SK-N-SH treated with all-trans-retinoic acid at 6 μM for 48 hours (cell line): ENCODE results near the gene EXOC7.

Source experiments
- ATAC-seq: fragments of 200-7000 bp; cut with Tn5 transposase; 3 replicates; pipeline ENCODE4 v1.9.1; 2020; ENCODE audit warnings: mild to moderate bottlenecking, moderate library complexity
- ARNTL ChIP-seq: fragments of 450-650 bp; formaldehyde crosslinking; IDR thresholded peaks from 2 replicates; pipeline ENCODE4 v1.5.0; 2020; ENCODE audit warnings: low read depth, mild to moderate bottlenecking, moderate library complexity, borderline replicate concordance
- BACH2 ChIP-seq: fragments of 250-450 bp; sonication (Bioruptor Pico); IDR thresholded peaks from 2 replicates; pipeline ENCODE4 v1.9.0; 2021; ENCODE audit warnings: mild to moderate bottlenecking, borderline replicate concordance
- CSDC2 ChIP-seq: fragments of 250-450 bp; sonication (Bioruptor Pico); IDR thresholded peaks from 2 replicates; pipeline ENCODE4 v1.5.0; 2020; ENCODE audit warnings: mild to moderate bottlenecking, moderate library complexity
- ESRRG ChIP-seq: fragments of 250-450 bp; sonication (Bioruptor Pico); IDR thresholded peaks from 2 replicates; pipeline ENCODE4 v1.6.1; 2021; ENCODE audit warnings: mild to moderate bottlenecking
- GLIS3 ChIP-seq: fragments of 250-450 bp; sonication (Bioruptor Pico); IDR thresholded peaks from 2 replicates; pipeline ENCODE4 v1.5.0; 2020; ENCODE audit warnings: mild to moderate bottlenecking, moderate library complexity
- ISL1 ChIP-seq: fragments of 250-450 bp; sonication (Bioruptor Pico); IDR thresholded peaks from 2 replicates; pipeline ENCODE4 v2.1.2; 2022; ENCODE audit warnings: mild to moderate bottlenecking, moderate library complexity
- OSR1 ChIP-seq: fragments of 250-450 bp; sonication (Bioruptor Pico); IDR thresholded peaks from 2 replicates; pipeline ENCODE4 v1.8.0; 2022; ENCODE audit warnings: moderate library complexity, mild to moderate bottlenecking, inconsistent platforms
- PPARA ChIP-seq: fragments of 250-450 bp; sonication (Bioruptor Pico); IDR thresholded peaks from 2 replicates; pipeline ENCODE4 v1.5.0; 2020; ENCODE audit warnings: mild to moderate bottlenecking, borderline replicate concordance
- RARB ChIP-seq: fragments of 250-450 bp; sonication (Bioruptor Pico); IDR thresholded peaks from 2 replicates; pipeline ENCODE4 v1.8.0; 2021; ENCODE audit warnings: mild to moderate bottlenecking, moderate library complexity
- SNAI2 ChIP-seq: fragments of 250-450 bp; sonication (Bioruptor Pico); IDR thresholded peaks from 2 replicates; pipeline ENCODE4 v1.5.0; 2020; ENCODE audit warnings: mild to moderate bottlenecking, moderate library complexity
- TCF4 ChIP-seq: fragments of 250-450 bp; sonication (Bioruptor Pico); IDR thresholded peaks from 2 replicates; pipeline ENCODE4 v1.8.0; 2021; ENCODE audit warnings: mild to moderate bottlenecking, moderate library complexity, borderline replicate concordance
- TOX ChIP-seq: fragments of 250-450 bp; sonication (Bioruptor Pico); IDR thresholded peaks from 2 replicates; pipeline ENCODE4 v1.8.0; 2021; ENCODE audit warnings: mild to moderate bottlenecking, moderate library complexity, borderline replicate concordance
- ZC3H10 ChIP-seq: fragments of 250-450 bp; sonication (Bioruptor Pico); IDR thresholded peaks from 2 replicates; pipeline ENCODE4 v1.5.1; 2021; ENCODE audit warnings: mild to moderate bottlenecking, moderate library complexity
- ZFP3 ChIP-seq: fragments of 250-450 bp; sonication (Bioruptor Pico); IDR thresholded peaks from 2 replicates; pipeline ENCODE4 v1.5.0; 2020; ENCODE audit warnings: mild to moderate bottlenecking, moderate library complexity
- ZFP30 ChIP-seq: fragments of 450-650 bp; formaldehyde crosslinking; IDR thresholded peaks from 2 replicates; pipeline ENCODE4 v1.5.0; 2022; ENCODE audit warnings: mild to moderate bottlenecking, moderate library complexity
- ZNF565 ChIP-seq: fragments of 450-650 bp; formaldehyde crosslinking; conservative IDR thresholded peaks from 2 replicates; pipeline ENCODE4 v1.5.0; 2020; ENCODE audit warnings: low read depth, mild to moderate bottlenecking, moderate library complexity
- ZNF70 ChIP-seq: fragments of 450-650 bp; formaldehyde crosslinking; IDR thresholded peaks from 2 replicates; pipeline ENCODE4 v1.5.0; 2020; ENCODE audit warnings: mild to moderate bottlenecking, moderate library complexity
- ZNF8 ChIP-seq: fragments of 450-650 bp; formaldehyde crosslinking; IDR thresholded peaks from 2 replicates; pipeline ENCODE4 v1.5.0; 2020; ENCODE audit warnings: mild to moderate bottlenecking, moderate library complexity
- TF ChIP-seq, protein P1 (sequence below): fragments of 250-450 bp; sonication (Bioruptor Pico); IDR thresholded peaks from 2 replicates; pipeline ENCODE4 v1.8.0; 2020; ENCODE audit warnings: mild to moderate bottlenecking, moderate library complexity, borderline replicate concordance
- TF ChIP-seq, protein P2 (sequence below): fragments of 250-450 bp; sonication (Bioruptor Pico); IDR thresholded peaks from 2 replicates; pipeline ENCODE4 v1.8.0; 2021; ENCODE audit warnings: low read depth, mild to moderate bottlenecking, moderate library complexity, borderline replicate concordance
- TF ChIP-seq, protein P3 (sequence below): fragments of 250-450 bp; sonication (Bioruptor Pico); IDR thresholded peaks from 2 replicates; pipeline ENCODE4 v1.5.1; 2021; ENCODE audit warnings: mild to moderate bottlenecking, moderate library complexity
- TF ChIP-seq, protein P4 (sequence below): fragments of 250-450 bp; sonication (Bioruptor Pico); IDR thresholded peaks from 2 replicates; pipeline ENCODE4 v1.5.1; 2020; ENCODE audit warnings: low read depth, mild to moderate bottlenecking, moderate library complexity
- TF ChIP-seq, protein P5 (sequence below): fragments of 250-450 bp; sonication (Bioruptor Pico); IDR thresholded peaks from 2 replicates; pipeline ENCODE4 v1.5.0; 2020; ENCODE audit warnings: mild to moderate bottlenecking, moderate library complexity

Gene EXOC7

DNA sequence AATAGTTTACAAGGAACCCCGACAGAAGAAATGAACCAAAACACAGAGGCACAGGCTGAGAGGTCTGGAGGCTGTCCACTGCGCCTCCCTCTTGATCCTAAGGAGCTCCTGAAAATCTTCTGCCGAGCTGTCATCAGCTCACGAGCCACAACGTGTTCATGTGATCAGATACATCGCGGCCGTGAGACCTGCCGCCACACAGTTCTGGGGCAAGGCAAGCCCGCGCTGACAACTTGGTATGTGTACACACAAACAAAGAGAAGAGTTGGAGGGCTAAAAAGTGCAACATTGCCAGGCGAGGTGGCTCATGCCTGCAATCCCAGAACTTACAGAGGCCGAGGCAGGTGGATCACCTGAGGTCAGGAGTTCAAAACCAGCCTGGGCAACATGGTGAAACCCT is 7.6 kb downstream of the EXOC7 start:
- ATAC-seq: no peak
- TF ChIP-seq ISL1 (CRISPR knock-in tag) (no peak), ZFP3 (no peak), GLIS3 (CRISPR knock-in tag) (no peak), TCF4 (CRISPR knock-in tag) (no peak), PPARA (CRISPR knock-in tag) (no peak), RARB (no peak), SNAI2 (no peak), ZFP30 (CRISPR knock-in tag) (no peak), TOX (no peak), CSDC2 (CRISPR knock-in tag) (no peak), ZNF70 (no peak), ZNF8 (no peak), ZC3H10 (CRISPR knock-in tag) (no peak), ESRRG (CRISPR knock-in tag) (no peak), ZNF565 (CRISPR knock-in tag) (no peak), BACH2 (CRISPR knock-in tag) (no peak)
- TF ChIP-seq, protein P1, sequence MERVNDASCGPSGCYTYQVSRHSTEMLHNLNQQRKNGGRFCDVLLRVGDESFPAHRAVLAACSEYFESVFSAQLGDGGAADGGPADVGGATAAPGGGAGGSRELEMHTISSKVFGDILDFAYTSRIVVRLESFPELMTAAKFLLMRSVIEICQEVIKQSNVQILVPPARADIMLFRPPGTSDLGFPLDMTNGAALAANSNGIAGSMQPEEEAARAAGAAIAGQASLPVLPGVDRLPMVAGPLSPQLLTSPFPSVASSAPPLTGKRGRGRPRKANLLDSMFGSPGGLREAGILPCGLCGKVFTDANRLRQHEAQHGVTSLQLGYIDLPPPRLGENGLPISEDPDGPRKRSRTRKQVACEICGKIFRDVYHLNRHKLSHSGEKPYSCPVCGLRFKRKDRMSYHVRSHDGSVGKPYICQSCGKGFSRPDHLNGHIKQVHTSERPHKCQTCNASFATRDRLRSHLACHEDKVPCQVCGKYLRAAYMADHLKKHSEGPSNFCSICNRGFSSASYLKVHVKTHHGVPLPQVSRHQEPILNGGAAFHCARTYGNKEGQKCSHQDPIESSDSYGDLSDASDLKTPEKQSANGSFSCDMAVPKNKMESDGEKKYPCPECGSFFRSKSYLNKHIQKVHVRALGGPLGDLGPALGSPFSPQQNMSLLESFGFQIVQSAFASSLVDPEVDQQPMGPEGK (CRISPR knock-in tag): no peak
- TF ChIP-seq, protein P2, sequence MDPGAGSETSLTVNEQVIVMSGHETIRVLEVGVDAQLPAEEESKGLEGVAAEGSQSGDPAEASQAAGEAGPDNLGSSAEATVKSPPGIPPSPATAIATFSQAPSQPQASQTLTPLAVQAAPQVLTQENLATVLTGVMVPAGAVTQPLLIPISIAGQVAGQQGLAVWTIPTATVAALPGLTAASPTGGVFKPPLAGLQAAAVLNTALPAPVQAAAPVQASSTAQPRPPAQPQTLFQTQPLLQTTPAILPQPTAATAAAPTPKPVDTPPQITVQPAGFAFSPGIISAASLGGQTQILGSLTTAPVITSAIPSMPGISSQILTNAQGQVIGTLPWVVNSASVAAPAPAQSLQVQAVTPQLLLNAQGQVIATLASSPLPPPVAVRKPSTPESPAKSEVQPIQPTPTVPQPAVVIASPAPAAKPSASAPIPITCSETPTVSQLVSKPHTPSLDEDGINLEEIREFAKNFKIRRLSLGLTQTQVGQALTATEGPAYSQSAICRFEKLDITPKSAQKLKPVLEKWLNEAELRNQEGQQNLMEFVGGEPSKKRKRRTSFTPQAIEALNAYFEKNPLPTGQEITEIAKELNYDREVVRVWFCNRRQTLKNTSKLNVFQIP (CRISPR knock-in tag): no peak
- TF ChIP-seq, protein P3, sequence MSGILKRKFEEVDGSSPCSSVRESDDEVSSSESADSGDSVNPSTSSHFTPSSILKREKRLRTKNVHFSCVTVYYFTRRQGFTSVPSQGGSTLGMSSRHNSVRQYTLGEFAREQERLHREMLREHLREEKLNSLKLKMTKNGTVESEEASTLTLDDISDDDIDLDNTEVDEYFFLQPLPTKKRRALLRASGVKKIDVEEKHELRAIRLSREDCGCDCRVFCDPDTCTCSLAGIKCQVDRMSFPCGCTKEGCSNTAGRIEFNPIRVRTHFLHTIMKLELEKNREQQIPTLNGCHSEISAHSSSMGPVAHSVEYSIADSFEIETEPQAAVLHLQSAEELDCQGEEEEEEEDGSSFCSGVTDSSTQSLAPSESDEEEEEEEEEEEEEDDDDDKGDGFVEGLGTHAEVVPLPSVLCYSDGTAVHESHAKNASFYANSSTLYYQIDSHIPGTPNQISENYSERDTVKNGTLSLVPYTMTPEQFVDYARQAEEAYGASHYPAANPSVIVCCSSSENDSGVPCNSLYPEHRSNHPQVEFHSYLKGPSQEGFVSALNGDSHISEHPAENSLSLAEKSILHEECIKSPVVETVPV: no peak
- TF ChIP-seq, protein P4, sequence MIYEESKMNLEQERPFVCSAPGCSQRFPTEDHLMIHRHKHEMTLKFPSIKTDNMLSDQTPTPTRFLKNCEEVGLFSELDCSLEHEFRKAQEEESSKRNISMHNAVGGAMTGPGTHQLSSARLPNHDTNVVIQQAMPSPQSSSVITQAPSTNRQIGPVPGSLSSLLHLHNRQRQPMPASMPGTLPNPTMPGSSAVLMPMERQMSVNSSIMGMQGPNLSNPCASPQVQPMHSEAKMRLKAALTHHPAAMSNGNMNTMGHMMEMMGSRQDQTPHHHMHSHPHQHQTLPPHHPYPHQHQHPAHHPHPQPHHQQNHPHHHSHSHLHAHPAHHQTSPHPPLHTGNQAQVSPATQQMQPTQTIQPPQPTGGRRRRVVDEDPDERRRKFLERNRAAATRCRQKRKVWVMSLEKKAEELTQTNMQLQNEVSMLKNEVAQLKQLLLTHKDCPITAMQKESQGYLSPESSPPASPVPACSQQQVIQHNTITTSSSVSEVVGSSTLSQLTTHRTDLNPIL: no peak

DNA sequence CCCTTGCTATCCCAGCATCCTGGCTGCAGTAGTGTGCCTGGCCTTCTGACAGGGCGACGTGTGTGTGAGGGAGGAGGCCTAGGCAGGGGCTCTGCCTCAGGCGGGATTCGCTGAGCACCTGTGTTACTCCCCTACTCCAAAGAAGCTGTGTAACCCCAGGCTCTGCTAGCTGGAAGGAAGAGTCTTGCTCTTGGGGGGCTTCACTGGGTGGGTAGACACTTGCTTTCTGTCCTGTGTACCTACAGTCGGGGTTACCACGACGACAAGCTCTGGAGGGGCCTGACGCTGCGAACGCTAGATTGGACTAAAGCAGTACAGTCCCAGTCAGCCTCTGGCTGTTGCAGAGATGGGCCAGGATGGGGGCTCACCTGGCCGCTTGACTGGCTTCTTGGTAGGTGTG is 9.5 kb downstream of the EXOC7 start:
- ATAC-seq: no peak
- TF ChIP-seq CSDC2 (CRISPR knock-in tag) (no peak), ZFP30 (CRISPR knock-in tag) (no peak), SNAI2 (no peak), ZNF565 (CRISPR knock-in tag) (no peak), PPARA (CRISPR knock-in tag) (no peak), ISL1 (CRISPR knock-in tag) (no peak), ARNTL (CRISPR knock-in tag) (no peak), TCF4 (CRISPR knock-in tag) (no peak), GLIS3 (CRISPR knock-in tag) (no peak), ZFP3 (no peak), ZNF70 (no peak), OSR1 (no peak), TOX (no peak), ZC3H10 (CRISPR knock-in tag) (no peak)
- TF ChIP-seq, protein P2 (CRISPR knock-in tag): no peak
- TF ChIP-seq, protein P1 (CRISPR knock-in tag): no peak
- TF ChIP-seq, protein P5, sequence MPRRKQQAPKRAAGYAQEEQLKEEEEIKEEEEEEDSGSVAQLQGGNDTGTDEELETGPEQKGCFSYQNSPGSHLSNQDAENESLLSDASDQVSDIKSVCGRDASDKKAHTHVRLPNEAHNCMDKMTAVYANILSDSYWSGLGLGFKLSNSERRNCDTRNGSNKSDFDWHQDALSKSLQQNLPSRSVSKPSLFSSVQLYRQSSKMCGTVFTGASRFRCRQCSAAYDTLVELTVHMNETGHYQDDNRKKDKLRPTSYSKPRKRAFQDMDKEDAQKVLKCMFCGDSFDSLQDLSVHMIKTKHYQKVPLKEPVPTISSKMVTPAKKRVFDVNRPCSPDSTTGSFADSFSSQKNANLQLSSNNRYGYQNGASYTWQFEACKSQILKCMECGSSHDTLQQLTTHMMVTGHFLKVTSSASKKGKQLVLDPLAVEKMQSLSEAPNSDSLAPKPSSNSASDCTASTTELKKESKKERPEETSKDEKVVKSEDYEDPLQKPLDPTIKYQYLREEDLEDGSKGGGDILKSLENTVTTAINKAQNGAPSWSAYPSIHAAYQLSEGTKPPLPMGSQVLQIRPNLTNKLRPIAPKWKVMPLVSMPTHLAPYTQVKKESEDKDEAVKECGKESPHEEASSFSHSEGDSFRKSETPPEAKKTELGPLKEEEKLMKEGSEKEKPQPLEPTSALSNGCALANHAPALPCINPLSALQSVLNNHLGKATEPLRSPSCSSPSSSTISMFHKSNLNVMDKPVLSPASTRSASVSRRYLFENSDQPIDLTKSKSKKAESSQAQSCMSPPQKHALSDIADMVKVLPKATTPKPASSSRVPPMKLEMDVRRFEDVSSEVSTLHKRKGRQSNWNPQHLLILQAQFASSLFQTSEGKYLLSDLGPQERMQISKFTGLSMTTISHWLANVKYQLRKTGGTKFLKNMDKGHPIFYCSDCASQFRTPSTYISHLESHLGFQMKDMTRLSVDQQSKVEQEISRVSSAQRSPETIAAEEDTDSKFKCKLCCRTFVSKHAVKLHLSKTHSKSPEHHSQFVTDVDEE (CRISPR knock-in tag): no peak
- TF ChIP-seq, protein P4: no peak
- TF ChIP-seq, all 23 proteins: peak for 0
